Activated CD4-positive, alpha-beta T cell treated with anti-CD3 and anti-CD28 coated beads, Interleukin-2, amount 50 U/mL, for 4 hours (primary cell): ENCODE measurements around the gene CERT1.
"Not testable (repeated sequence)": the region's sequence is repeated elsewhere in the genome, so short reads cannot be mapped to it uniquely, and the experiment has no call there.

Experiments used
- DNase-seq, 2 experiments: peaks; one replicate each; pipeline ENCODE4 v3.0.0-alpha.2; 2020

Gene CERT1

GRCh38 chr5:75341934-75342333 is 169.5 kb downstream of the CERT1 start:
- no peak for DNase-seq

- DNase-seq, result no peak
These were observed 170.5 kb downstream of the CERT1 start for GRCh38 chr5:75340714-75341478.

- DNase-seq, result no peak
These were observed 173.0 kb downstream of the CERT1 start for GRCh38 chr5:75338408-75338807.

GRCh38 chr5:75337366-75338021 is 173.9 kb downstream of the CERT1 start:
- peak; percentile 3 to 4 for DNase-seq

- DNase-seq, result peak; percentile 95 to 97
These were observed 174.7 kb downstream of the CERT1 start, which contains the start of gene HMGCR for GRCh38 chr5:75336615-75337336. HMGCR (plus strand) TSS chr5:75337220; CDS start chr5:75342606, 5,386 bp downstream.

- DNase-seq, result peak in 1 of 2 experiments; percentile 3
These were observed 175.3 kb downstream of the CERT1 start for GRCh38 chr5:75335952-75336614.

- no peak for DNase-seq
These were observed 175.9 kb downstream of the CERT1 start for GRCh38 chr5:75335486-75335885.

GRCh38 chr5:75334413-75334812 is 177.0 kb downstream of the CERT1 start:
- DNase-seq, result not testable (repeated sequence)

- DNase-seq, result not testable (repeated sequence)
These were observed 177.7 kb downstream of the CERT1 start for GRCh38 chr5:75333759-75334158.

GRCh38 chr5:75331095-75332090 is 180.0 kb downstream of the CERT1 start:
- no peak for DNase-seq

- DNase-seq, result no peak
These were observed 181.0 kb downstream of the CERT1 start for GRCh38 chr5:75330404-75330803.
